ENCODE data around the gene CTSD. TPM values are rescaled to one million over a fixed set of nuclear protein-coding genes. Genes with fewer than 3 reads are reported as not detected.

Gene CTSD
- total RNA-seq, 1 experiment from 2014 or later = 1,119 TPM

DNA sequence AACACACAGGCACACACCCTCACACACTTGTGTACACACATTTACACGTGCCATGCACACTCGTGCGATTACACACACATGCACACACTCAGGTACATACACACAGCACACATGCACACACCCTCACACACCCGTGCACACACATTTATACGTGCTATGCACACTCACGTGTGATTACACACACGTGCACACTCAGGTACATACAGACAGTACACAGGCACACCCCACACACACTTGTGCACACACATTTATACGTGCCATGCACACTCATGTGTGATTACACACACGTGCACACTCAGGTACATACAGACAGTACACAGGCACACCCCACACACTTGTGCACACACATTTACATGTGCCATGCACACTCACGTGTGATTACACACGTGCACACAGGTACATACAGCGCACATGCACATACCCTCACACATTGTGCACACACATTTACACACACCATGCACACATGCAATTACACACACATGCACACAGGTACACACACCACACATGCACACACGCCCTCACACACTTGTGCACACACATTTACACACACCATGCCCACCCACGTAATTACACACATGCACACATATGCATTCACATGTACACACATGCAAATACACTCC lies 17.9 kb downstream of the CTSD start:
- DNase-seq (ENCODE audit: low spot score) = no peak

DNA sequence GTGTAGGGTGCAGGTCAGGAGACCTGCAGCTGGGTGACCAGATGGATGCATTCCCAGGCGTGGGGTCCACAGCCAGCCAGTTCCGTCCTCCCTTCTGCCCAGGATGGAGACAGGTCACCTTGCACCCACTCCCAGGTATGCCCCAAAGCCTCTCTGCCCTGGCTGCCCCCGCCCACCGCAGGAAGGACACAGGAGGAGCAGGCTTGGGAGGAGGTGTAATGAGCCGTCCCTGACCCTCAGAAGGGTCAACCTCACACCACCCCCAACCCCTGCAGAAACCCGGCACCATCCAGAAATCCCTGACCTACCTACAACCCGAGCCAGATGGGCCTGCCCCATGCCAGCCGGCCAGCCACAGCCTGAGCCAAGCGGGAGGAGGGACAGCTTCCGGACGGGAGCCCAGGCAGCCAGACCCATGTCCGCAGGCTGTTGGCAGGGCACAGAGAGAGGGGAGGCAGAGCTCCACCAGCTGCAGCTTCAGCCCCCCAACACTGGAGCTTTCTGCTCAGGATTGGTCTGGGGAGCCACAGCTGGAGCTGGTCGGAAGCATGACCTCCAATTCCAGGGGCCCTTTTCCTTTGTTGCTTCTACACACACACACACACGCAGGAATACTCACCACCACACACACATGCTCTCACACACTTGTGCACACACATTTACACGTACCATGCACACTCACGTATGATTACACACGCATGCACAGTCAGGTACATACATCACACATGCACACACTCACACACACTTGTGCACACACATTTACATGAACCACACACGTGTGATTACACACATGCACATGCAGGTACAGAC lies 18.6 kb downstream of the CTSD start:
- DNase-seq (ENCODE audit: low spot score) = no peak

DNA sequence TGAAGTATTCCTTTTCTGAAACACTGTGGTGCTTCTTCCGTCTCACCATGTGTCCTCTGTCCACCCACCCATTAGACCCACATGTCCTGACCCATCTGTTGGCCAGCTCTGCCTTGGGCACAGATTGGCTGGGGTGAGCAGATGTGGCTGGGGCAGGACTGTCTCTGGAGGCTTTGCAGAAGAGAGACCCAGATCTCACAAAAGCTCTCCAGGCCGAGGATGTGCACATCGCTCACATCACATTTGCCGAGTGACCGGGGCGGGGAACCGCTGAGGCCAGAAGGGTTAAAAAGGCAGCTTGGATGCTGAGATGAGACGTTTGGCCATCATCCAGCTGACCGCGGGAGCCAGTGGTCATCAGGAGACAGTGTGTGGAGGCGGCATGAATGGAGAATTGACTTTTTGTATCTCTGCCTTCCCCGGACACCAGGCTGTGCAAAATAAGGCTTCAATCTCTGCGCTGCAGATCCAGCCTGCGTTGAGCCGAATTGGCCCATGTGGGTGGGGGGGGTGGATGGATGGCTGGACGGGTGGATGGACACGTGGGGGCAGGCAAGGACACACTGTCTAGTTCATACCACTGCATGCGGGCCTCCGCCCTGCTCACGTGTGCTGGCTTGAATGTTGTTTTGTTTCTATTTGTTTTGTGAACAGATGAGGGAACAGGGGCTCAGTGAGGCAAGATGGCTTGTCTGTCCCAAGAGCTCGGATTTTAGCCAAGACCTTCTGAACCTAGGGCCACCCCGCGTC lies 19.4 kb downstream of the CTSD start:
- no peak for DNase-seq (ENCODE audit: low spot score)

DNA sequence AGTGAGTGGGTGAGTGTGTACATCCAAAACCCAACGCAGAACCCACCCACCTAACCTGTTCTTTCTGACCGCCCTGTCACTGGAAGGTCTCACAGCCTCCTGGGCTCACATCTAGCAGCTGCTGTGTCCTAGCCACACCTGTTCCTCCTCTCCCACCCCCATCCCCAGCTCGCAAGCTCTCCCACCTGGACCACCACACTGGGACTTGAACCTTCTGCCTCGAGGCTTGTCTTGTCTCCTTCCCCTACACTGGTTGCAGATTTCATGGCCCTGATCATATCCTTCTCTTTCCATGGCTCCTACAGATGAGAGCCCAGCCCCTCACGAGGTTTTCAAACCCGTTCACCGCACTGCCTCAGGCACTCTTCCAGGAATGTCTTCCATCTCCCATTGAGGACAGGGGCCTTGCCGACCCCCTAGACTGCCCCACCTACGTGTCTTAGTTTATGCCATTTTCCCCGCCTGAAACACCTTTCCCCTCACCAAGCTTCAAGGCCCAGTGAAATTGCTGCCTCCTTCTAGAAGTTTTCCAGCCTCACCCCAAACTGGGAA lies 20.1 kb downstream of the CTSD start:
- no peak for DNase-seq (ENCODE audit: low spot score)

DNA sequence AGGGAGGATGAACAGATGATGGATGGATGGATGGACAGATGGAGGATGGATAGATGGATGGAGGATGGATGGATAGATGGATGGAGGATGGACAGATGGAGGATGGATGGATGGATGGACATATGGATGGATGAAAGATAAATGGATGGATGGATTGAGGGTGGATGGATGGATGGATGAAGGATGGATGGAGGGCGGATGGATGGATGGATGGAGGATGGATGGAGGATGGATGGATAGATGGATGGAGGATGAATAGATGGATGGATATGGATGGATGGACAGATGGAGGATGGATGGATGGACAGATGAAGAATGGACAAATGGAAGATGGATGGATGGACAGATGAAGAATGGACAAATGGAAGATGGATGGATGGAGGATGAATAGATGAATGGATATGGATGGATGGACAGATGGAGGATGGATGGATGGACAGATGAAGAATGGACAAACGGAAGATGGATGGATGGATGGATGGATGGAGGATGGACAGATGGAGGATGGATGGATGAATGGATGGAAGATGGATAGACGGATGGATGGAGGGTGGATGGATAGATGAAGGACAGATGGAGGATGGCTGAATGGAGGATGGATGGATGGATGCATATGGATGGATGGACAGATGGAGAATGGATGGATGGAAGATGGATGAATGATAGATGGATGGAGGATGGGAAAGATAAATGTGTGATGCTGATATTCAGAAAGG lies 20.7 kb downstream of the CTSD start:
- DNase-seq (ENCODE audit: low spot score) = no peak

DNA sequence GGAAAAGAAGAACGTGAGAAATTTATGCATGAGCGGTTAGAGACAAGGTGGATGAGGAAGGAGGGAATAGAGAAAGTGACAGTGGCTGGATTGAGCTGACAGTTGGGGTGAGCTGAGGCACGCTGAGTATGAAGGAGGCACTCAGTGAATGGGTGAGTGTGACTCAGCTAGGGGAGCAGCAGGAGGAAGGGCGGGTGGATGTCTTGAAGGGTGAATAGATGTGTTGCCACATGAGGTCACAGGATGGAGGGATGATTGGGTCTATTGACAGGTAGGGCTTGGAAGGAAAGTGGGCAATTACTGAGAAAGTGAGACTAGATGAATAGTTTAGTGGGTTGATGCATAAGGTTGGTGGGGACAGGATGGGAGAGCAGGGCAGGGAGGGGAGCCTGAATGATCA lies 21.4 kb downstream of the CTSD start:
- no peak for DNase-seq (ENCODE audit: low spot score)

DNA sequence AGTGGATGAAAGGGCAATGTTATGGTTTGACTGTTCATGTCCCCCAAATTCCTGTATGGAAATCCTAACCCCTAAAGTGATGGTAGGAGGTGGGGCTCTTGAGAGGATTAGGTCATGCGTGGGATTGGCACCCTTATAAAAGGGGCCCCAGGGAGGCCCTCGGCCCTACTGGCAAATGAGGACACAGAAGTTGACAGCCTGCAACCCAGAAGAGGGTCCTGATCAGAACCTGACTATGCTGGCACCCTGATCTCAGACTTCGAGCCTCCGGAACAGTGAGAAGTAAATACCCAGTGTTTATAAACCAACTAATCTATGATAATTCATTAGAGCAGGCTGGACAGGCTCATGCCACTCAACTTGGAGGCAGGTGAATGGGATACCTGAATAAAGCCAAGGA lies 22.0 kb downstream of the CTSD start:
- DNase-seq (ENCODE audit: low spot score) = no peak

DNA sequence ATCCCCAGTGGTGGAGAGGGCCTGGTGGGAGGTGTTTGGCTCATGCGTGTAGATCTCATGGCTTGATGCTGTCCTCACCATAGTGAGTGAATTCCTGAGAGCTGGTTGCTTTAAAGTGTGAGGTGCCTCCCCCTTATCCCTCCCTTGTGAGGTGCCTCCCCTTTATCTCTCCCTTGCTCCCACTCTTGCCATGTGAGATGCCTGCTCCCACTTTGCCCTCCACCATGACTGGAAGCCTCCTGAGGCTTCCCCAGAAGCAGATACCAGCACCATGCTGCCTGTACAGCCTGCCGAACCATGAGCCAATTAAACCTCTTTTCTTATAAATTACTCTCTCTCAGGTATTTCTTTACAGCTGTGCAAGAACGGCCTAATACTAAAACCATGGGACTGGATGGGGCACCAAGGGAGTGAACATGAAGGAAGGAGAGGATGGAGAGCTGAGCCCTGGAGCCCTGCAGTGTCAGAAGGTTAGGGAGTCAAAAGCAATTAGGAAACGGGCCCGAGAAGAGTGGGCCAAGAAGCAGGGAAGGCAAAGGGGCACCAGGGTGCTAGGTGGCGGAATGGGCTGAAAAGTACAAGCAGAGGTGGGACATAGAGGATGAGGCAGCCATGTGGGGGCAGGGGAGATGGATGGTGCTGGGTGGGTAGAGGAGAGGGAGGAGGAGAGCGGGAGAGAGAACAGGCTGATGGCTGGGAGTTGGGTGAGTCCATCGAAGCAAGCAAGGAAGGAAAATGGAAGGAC lies 22.8 kb downstream of the CTSD start:
- DNase-seq (ENCODE audit: low spot score) = no peak

DNA sequence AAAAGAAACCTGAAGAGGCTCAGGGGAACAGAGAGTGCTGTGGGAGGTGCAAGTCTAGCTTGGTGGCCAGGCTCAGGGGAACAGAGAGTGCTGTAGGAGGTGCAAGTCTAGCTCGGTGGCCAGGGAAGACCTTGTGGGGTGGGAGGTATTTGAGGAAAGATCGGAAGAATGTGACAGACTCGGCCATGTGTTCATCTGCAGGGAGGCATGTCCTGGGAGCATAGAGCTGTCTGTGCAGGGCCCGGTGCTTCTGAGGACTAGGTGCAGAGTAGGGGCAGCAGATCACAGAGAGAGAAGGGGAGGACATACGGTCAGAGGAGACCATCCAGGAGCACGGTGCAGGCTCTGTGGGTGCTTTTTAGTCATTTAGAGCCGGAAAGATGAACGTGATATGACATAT lies 24.2 kb downstream of the CTSD start:
- DNase-seq (ENCODE audit: low spot score) = no peak

DNA sequence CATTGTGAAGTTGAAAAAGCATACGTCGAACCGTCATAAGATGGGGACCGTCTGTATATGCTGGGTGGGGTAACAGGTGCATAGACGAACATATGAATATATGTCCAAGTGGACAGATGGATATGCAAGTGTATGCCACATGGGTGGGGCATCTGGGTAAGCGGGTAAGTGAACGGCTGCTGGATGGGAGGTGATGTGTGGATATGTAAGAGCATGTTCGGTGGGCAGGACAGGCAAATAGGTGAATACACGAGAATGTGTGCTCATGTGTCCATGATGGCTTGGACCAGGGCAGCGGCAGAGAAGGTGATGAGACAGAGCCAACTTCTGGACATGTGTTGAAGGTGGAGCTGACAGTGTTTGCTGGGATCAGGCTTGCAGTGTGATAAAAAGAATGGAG lies 25.3 kb downstream of the CTSD start:
- no peak for DNase-seq (ENCODE audit: low spot score)

DNA sequence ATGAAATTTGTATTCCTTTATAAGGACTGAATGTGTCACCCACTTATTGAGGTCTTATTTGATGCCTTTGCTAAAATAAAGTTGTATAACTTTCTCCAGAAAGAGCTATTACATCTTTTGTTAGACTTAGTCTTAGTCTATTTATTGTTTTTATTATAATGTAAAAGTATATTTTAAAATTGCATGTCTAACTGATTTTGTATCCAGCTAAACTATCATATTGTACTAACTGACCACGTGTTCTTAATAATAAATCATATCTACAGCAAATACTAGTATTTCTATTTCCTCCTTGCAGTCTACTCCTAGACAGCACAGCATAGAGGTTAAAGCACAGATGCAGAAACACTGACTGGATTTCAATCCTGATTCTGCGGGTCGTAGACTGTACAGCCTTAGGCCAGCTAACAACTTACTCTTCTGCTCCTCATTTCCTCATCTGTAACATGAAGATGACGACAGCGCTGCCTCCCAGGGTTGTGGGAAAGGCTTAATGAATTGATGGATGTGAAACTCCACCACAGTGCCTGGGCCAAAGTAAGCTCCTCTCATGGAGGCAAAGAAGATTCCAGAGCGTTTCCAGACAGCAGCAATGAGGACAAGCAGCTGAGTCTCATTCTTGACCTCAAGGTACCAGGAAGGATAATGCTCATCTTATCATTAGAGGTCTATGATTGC lies 26.5 kb downstream of the CTSD start:
- no peak for DNase-seq (ENCODE audit: low spot score)

DNA sequence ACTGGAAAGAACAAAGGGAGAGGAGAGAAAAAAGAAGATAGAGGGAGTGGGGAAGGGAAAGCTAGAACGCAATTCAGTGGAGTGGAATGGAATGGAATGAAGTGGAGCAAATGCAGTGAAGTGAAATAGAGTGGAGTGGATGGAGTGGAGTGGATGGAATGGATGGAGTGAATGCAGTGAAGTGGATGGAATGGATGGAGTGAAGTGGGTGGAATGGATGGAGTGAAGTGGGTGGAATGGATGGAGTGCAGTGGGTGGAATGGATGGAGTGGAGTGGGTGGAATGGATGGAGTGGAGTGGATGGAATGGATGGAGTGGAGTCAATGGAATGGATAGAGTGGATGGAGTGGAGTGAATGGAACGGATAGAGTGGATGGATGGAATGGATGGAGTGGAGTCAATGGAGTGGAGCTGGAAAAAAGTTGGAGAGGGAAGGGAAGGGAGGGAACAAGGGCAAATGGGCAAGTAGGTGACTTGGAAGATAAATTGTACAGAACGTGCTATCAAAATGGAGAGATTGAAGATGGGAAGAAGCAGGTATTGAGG lies 27.2 kb downstream of the CTSD start:
- DNase-seq (ENCODE audit: low spot score) = no peak

DNA sequence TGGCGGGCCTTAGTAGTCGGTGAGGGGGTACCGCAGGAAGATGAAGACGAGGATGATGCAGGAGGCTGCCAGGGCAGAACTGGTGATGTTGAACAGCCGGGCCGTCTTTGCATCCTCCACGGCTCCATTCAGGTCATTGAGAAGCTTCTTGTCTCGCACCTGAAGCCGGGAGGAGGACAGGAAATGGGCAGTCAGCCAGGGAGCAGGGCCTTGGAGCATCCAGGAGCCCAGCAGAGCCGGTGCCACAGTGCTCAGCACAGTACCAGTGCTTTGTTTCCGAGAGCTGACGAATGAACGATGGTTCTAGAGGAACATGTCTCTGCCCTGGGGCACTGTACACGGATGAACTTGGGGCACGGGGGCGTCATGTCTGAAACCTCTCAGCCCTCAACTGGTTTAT lies 28.5 kb downstream of the CTSD start:
- no peak for DNase-seq (ENCODE audit: low spot score)

DNA sequence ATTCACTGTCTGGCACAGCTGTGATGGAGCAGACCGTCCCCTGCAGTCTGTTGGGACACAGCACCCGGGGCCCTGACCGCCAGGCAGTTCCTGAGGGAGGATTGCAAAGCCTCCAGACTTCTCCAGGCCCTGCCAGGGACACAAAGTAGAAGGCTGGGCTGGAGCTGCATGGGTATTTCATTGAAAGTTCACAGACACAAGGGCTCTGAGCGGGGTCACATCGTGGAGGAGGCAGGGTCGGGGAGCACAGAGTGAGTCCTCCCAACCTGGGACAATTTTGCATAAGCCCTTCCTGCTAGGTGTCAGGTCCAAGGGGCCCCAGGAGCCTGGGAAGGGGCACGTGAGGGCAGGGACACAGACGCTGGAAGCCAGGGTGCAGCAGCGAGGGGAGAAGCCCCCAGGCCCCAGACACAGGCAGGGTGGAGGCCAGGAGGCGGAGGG lies 29.1 kb downstream of the CTSD start:
- no peak for DNase-seq (ENCODE audit: low spot score)

DNA sequence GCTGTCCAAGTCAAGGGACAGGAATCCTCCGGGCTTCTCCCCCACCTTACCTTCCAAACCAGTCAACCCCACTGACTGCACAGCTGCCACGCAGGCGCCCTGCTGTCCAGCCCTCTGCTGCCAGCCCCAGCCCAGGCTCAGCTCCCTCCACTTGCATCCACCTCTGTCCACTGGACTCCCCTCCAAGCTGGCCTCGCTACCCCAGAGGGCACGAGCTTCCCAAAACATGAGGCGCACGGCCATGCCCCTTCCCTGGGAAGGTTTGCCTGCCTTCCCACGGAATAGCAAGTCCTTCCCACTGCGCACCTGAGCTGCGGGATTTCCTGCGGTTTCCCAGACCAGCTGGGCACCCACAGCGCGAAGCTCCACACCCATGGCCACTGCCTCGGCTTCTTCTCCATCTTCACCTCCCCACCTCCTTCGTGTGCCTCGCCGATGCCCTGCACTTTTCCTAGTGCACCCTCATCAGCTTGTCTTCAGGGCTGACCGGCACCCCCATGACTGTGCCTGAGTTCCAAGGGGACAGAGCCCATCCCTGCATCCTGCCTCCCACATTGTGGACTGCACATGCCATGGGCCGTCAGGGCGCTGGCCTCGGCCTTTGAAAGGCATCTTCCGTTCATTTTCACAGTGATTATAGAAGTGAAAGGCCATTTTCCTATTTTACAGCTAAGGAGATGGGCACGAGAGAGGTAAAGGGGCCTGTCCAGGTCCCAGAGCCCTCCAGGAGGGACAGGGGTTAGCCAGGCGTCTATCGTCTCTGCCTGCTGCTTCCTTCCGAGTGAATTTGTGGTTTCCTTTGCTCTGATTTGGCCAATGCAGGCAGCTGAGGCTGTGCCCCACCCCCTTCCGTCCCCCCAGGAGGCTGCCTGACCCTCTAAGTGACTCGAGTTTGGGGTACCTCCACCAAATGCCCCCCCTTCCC lies 29.7 kb downstream of the CTSD start:
- DNase-seq (ENCODE audit: low spot score) = no peak

DNA sequence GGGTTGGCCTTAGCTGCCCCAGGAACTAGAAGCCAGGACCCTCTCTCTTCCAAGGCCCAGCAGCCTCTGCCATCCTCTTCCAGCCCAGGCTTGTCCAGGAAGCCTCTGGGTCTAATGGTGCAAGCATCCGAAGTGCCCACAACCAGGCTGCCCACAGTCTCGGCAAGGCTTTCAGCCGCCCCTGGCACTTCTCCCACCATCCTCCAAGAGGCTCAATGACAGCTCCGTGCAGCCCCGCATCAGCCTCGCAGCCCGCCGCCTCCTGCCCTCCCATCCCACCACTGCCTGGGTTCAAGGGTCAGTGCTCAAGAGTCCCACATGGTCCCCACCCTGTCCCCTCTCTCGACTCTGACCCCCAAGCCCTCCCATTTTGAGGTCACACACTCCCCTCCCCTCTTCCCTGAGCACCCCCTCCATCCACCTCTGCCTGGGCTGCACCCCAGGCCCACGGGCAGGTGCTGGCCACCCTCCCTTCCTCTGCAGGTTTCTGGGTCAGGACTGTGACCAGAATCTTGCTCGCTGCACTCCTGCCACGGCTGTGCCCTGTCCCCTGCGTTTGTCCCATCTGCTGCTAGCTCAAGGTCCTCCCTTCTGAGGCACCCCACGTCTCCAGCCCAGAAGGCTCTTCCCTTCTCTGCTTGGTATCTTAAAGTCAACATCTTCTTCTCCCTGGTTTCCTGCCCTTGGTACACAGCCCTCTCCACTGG lies 30.6 kb downstream of the CTSD start:
- DNase-seq (ENCODE audit: low spot score) = no peak

DNA sequence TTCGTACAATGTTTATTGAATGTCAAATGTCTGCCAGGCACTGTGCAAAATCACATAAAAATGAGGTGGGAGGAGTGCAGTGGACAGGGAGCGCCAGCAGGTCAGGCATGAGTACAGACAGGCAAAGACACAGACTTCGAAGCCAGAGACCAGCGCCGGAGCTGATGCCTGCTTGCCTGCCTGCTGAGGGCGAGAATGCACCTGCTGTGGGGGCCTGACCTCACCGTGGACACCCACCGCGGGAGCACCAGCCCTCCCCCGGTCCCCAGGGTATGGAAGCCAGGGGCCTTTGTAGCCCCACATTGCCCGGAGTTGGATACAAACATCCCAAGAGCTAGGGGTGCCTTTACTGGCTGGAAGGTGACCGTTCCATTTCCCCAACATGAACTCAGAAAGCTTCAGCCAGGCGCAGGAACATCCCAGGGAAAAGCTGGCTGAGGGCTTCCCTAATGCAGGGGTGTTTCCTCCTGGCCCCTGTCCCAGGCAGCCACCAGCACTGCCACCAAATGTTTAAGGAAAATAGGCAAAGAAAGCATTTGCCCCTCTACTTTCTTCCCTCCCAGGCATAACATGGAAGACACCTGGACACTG lies 31.2 kb downstream of the CTSD start:
- no peak for DNase-seq (ENCODE audit: low spot score)

All from HT-29 (cell line).